ENCODE measurements around the gene RCOR1.
"Not testable (repeated sequence)": the region's sequence is repeated elsewhere in the genome, so short reads cannot be mapped to it uniquely, and the experiment has no call there.

RCOR1 gene

DNA sequence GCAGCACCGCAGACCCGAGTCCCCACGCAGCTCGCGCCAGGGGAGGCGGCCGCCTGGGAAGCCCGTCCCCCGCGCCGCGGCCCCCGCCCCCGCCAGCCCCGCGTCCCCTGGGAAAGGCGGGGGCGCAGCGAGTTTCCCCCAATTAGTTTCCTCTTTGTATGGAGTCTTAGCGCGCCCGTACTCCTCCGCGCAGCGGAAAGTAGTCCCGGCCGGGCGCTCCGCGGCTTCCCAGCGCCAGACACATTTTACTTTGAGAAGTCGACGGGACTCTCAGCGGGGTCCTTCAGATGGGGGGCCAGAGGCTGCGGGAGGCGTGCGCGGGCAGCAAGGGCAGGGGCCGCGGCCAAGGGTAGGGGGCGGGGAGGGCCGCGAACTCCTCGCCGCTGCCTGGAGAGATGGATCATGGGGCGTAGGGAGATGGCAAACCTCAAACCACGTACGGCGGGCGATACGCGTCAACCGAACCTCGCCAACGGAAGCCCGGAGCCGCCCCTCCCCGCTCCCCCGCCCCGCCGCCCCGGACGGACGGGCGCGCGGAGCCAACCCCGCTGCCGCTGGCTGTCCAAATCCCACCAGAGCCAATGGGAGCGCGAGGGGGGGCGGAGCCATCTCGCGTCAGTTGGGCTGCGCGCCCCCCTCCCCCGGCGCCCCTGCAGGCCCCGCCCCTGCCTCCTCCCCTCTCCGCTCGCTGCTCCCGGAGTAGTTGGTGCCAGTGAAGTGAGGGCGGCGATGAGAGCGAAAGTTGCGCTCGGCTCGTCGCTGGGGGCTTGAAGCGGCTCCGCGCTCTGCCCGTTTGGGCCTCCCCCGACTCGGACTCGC, at the start of gene RCOR1:
TSS of gene RCOR1 (plus strand) at position 706 of the 819 bp plus-strand sequence. CDS start 238 bp downstream, outside the sequence.
- DNase-seq (peak; percentile 98), ATAC-seq (peak; percentile 91)

DNA sequence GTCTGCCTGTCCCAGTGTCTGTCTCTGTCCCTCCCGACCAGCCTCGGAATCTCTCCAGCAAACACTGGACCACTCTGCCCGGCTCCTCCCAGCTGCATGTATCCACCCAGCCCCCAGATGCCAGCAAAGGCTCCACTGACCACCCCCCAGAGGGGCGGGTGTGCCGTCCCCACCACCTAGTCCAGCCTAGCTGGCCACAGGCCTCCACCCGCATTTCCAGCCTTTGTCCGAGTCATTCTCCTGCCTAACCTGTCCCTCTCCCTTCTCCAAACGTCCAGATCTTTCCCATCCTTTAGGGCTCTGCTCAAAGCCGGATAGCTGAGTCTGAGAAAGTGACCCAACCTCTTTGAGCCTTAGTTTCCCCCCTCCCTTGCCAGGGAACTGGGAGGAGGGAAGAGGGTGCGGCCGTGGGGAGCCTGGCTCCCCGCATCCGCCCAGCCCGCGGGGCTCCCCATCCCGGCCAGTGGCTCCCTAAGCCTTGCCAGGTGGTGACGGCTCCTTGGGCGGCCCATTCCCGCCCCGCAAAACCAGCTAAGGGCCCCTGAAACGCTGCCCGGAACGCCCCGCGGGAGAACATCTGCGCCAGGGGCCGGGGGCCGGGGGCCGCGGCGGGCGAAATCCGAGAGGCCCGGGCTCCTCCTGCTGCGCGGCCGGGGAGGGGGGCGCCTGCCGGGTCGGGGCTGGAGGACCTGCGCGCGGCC, 48.3 kb upstream of the RCOR1 start:
- DNase-seq: no peak
- ATAC-seq: no peak

DNA sequence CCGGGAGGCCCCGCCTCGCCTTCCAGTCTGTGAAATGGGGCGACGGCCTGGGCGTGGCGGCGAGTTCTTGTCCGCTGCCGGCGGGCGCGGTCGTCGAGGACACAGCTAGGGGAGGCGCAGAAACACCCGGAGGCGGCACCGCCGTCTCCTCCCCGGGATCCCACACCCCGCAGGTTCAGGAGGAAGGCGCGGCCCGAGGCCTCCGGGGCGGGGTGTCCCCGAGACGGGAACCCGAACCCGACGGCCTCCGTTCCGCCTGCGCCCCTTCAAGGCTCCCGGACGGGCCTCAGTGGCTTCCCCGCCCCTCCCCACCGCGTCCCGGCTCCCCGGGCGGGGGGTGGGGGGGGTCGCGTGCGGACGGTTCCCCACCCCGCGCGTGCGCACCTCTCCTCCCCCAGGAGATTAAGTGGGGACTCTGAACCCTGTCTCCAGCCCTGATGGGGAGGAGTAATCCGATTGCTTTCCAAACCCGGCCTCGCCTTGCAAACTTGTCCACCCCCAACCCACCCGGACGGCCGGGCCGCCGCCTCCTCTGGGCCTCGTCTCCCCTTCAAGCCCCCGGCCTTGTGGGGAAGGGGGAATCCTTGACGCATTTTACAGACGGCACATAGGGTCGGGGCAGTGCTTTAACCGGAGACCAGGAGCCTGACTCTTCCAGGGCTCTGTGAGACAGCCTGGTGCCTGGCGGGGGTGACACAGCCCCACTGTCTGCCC, 47.5 kb upstream of the RCOR1 start:
- ATAC-seq (peak; percentile 38), DNase-seq (peak; percentile 23)

DNA sequence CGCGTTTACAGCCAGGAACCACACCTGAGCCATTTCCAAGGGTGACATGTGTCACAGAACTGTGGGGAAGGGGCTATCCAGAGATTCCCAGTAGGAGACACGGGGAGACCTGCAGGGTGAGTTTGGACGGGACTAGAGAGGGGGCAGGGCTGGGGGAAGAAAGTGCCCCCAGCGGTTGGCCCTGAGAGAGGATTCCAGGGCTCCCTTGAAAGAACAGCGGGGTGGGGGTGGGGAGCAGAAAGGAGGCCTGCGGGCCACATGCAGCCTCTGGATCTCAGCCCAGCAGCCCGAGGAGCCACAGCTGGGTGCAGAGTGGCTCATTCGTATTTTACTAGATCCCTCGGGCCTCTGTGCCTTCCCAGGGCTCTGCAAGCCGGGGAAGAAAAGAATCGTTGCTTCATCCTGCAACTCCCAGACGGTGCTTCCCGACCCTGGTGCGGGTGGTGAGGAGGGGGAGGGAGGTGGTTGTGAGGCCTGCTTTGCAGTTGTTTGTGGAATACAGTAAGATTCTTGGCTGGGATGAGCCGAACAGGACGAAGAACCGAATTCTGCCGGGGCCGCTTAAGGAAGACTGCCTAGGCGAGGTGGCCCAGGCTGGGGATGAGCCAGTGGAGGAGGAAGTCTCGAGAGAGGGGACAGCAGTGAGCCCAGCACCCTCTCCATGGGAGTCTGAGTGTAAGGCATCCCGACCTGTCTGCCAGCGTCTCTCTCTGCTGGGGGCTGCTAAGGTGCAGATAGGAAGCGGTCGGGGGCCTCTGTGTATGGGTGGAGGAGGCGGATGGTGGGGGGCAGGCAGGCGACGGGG, 46.8 kb upstream of the RCOR1 start:
- no peak for DNase-seq
- no peak for ATAC-seq

DNA sequence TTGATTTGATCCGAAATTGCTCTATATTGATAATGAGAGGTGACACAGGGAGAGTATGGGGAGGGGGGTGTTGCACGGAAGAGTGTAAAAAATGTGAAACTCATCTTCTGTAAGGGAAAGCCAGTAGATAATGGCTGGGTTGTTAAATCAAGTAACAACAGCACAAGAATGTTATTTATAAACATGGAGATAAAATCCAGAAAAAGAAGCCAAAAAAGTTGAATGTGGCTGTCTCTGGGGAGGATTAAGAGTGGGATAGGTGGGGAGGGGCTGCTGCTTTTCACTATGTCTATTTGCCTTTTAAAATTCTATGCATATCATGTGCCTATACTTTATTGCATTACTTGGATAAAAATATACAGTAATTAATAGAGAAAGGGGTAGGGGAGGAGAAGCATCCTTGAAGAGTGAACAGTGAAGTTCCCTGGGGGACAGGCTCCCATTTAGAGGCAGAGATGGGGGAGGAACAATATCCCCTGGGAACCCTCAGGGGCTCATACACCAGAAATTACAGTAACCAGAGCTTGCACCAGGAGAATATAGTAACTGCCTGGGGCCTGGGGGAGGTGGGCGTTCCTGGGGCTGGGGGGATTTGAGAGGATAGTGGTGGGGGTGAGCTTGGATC, 43.7 kb upstream of the RCOR1 start:
- ATAC-seq (no peak), DNase-seq (no peak)

DNA sequence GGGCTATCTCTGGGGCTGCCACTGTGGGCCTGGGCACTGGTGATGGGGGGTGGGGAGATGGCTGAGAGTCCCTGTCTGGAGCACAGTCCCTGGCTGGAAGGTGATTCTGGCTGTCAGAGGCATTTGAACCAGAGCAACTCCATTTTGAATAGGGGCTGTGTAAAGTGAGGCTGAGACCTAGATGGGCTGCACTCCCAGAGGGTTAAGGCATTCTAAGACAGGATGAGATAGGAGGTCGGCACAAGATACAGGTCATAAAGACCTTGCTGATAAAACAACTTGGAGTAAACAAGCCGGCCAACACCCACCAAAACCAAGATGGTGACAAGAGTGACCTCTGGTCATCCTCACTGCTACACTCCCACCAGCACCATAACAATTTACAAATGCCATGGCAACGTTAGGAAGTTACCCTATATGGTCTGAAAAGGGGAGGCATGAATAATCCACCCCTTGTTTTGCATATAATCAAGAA, 41.5 kb upstream of the RCOR1 start:
- not testable (repeated sequence) for DNase-seq, ATAC-seq

DNA sequence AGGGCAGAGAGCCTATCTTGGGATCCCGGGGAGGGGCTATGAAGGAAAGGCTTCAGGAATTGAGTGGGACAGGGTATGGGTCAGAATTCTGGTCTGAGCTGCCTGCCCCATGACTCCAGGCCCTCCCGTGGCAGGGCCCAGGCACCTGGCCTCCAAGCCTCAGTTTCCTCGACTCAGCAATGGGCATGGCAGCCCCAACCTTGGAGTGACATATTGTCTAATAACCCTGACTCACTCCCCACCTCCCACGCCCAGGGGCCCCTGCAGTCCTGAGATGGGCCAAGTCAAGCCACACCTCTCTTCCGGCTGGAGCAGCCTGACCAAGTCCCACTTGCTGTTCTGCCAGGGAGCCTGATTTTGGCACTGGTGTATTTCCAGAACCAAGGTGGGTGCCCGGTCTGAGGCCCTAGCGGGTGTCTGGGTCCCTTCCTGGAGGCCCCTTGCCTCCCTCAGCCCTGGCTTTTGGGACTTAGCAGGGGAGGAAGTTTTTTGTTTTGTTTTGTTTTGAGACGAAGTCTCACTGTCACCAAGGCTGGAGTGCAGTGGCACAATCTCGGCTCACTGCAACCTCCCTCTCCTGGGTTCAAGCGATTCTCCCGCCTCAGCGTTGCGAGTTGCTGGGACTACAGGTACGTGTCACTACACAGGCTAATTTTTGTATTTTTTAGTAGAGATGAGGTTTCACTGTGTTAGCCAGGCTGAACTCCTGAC, 40.3 kb upstream of the RCOR1 start:
- DNase-seq (peak; percentile 57), ATAC-seq (peak; percentile 78)

DNA sequence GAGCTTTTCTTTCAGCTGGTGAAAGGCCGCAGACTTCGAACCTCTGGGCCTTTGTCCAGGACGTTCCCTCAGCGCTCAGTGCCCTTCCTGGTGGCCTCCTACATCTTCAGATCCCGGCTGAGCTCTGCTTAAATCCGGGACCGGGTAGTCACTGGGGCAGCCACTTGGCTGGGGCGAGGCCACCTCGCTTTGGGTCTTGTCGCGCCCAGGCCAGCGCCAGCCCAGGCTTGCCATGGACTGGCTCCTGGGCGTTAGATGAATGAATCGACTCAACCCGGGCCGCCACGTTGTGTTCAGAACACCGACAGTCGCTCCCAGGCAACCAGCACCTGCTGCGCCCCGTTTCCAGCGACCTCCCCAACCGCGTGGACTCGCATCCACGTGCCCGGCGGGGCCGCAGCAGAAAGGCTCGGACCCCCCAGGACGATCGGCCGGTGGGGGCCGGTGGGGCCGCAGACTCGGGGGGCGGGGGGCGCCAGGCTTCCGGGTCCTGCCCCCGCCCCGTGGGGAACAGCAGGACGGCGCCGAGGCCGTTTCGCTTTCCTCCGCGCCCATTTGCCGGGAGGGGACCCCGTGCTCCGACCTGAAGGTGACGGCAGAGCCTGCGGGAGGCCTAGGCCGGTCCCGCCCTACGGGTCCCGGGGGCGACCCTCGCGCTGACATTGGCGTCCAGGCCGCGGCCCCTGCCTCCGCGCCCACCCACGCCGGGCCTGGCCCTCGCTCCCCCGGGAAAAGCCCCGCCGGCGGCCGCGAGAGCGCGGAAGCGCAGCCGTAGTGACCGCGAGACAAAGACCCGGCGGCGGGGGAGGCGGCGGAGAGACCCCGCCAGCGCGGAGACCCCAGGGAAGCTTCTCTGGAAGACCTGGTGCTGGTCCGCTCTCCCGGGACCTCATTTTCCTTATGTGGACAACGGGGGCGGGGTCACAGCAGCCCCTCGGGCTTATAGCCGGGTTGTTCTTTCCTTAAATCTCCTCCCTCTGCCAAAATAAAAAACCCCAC, 37.3 kb upstream of the RCOR1 start:
- DNase-seq (peak; percentile 59), ATAC-seq (peak; percentile 58)

DNA sequence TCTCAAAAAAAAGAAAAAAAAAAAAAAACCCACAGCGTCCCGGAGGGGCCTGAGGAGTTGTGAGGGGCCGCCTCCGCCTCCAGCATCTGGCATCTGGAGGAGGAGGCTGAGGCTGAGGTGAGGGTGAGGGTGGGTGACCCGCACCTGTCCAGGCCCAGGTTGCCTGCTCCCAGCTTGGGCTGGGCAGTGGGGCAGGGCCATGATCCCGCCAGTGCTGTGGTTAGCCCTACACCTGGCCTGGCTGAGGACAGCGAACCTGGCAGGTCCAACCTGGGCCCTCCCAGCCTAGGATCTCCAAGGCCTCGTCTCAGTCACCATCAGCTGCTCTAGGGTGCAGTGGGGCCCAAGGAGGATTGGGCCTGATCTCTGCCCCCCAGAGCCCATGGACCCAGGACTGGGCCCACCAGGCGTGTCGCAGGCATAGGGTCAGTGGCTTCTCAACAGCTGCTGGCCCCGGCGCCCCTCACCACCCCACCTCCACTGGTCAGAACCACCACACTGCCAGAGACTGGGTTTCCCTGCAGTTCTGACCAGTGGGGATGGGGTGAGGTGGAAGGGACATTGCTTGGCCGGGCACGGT, 36.3 kb upstream of the RCOR1 start:
- DNase-seq (no peak), ATAC-seq (no peak)

DNA sequence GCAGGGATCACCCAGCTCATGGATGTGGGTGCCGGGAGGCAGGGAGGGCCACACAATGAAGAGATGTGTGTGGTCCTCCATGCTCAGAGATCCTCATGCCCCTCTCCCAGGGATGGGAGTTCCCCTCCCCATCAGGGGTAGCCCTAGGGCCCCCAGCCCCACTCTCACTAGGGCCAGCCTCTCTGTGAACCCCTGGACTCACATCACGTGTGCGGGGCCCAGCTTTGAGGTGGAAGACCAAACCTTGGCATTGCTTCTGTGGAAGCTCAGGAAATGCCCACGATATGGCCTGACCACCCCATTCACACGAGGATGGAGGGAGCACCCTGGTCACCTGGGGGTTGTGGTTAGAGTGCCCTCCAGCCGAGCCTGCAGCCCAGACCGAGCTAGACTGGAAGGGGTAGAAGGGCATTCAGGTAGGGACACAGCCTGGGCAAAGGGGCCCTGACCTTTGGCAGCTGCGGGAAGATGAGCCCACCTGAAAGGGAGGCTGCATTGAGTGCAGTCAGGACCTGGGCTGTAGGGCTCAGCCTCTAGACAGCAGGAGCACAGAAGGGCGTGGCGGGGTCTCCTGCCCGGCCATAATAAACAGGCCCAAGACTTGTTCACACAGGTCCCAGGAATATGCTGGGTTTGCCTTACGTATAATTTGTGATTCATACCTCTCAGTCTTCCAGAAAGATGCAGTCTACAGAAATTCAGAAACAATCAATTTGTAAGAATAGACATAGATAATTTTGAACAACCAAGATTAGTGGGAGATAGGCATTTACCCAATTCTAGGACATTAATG, 34.8 kb upstream of the RCOR1 start:
- DNase-seq (no peak), ATAC-seq (no peak)

DNA sequence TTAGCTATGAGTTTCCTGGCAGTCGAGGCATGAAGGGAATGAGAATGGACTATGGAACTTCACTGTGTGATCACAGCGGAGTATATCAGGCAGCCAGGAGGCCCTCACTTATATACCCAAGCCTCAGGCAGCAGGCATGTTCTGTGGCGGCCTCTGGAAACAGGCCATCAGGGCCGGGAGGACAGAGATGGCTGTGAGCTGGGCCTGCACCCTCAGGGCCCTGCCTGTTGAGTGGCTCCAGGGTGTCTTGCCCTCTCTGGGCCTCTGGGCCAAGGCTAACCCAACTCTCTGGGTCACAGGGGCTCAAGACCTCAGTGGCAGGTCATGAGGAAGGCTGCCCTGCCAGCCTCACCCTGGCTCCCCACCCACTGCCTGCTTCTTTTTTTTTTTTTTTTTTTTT, 33.9 kb upstream of the RCOR1 start:
- ATAC-seq: no peak

DNA sequence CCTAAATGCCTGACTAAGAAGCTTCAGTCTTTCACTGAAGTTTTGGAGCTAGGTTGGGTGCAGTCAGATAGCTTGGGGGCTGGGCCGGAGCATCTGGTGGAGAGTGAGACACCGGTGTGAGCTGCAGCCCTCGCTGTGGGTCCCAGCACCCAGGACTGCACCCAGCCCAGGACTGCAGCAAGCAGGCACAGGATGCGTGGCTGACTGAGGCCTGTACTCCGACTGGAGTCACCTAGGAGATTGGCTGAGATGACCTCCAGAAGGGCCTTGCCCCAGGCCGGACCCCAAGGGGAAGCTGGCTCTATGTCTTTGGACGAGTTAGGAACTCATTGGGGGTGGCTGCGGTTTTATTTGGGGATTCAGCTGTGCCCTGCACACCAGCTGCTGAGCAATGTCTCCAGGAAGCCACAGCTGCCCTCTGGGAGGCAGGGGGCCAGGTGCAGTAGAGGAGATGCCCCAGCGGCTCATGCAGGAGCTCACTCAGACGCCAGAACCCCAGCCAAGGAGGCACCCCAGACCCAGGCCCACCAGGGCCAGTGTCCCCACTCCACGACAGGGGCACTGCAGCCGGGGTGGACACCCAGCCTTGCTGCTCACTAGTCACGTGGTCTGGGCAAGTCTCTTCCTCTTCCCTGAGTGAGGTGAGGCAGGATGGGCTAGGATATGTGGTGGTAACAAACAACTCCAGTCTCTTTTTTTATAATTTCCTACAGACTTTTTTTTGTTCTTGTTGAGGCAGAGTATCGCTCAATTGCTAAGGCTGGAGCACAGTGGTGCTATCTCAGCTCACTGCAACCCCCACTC, 31.8 kb upstream of the RCOR1 start:
- ATAC-seq (no peak), DNase-seq (no peak)

More for the DNA sequence above, 33.9 kb upstream of the RCOR1 start:
- DNase-seq: no peak

DNA sequence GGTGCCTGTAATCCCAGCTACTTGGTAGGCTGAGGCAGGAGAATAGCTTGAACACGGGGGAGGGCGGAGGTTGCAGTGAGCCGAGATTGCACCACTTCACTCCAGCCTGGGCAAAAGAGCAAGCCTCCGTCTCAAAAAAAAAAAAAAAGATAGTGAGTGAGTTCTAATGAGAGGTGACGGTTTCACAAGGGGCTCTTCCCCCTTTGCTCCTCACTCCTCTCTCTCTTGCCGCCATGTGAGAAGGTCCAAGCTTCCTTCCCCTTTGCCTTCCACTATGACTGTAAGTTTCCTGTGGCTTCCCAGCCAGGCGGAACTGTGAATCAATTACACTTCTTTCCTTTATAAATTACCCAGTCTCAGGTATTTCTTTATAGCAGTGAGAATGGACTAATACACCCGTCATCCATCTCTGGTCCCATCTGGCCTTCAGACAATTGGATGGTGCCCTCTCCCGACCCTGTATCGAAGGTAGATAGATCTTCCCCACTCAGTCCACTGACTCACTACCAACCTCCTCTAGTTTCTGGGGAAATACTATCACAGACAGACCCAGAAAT, 27.0 kb upstream of the RCOR1 start:
- ATAC-seq: no peak
- no peak for DNase-seq

DNA sequence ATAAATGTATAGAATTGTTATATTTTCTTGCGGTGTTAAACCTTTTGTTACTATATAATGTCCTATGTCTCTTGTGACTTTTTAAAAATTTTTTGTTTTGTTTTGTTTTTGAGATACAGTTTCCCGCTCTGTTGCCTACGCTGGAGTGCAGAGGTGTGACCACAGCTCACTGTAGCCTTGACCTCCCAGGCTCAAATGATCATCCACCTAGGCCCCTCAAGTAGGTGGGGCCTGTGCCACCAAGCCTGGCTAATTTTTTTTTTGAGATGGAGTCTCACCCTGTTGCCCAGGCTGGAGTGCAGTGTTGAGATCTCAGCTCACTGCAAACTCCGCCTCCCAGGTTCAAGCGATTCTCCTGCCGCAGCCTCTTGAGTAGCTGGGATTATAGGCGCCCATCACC, 26.5 kb upstream of the RCOR1 start:
- no peak for ATAC-seq
- DNase-seq: no peak

DNA sequence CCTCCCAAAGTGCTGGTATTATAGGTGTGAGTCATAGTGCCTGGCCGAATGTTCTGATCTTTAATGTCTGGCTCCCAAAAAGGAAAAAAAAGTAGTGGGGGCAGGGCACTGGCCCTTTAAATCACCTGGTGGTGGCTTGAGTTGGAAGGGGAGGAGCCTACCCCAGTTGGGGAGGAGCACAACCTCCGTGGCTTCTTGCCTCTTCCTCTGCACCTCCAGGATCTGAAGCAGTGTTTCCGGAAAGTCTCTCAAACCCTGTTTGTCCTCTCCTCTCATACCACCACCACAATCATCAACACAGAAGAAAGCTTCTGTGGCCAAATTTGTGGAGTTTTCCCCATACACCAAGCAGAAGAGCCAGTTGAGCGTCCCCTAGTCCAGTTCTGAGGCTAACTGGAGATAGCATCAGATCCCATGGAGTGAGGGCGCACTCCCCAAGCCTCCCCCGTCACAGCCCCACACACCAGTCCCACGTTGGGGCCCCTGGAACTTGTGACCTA, 24.3 kb upstream of the RCOR1 start:
- DNase-seq: peak; percentile 47
- ATAC-seq: peak; percentile 81

DNA sequence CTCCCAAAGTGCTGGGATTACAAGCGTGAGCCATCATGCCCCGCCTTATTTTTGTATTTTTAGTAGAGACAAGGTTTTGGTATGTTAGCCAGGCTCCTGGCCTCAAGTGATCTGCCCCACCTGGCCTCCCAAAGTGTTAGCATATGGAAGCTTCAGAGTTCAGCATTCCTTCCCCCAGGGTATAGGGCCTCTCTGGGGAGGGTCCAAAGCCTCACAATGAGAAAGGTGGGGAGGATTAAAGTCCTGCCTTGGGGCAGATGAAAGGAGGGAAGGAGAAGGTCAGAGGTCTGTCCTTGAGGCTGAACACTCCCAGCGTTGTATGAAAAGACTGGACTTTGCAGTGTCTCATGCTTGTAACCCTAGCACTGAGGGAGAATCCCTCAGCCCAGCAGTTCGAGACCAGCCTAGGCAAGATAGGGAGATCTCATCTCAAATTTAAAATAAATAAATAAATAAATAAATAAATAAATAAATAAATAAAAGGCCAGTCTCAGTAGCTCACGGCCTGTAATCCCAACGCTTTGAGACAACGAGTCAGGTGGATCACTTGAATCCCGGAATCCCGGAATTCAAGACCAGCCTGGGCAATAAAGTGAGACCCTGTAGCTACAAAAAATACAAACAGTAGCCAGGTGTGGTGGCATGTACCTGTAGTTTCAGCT, 22.0 kb upstream of the RCOR1 start:
- DNase-seq (no peak), ATAC-seq (no peak)

Data from stimulated activated naive CD8-positive, alpha-beta T cell treated with anti-CD3 and anti-CD28 coated beads, Interleukin-15, Interleukin-2, amounts not matched to agents 100 U/mL and 50 U/mL, for 24 hours (primary cell).